HG02981 (cell line): ENCODE results near the gene ATP8B4.
"Not testable (repeated sequence)": the region's sequence is repeated elsewhere in the genome, so short reads cannot be mapped to it uniquely, and the experiment has no call there.

ENCODE experiments used
- ATAC-seq: cut with Tn5 transposase; IDR thresholded peaks from one replicate; pipeline ENCODE4 v1.9.1; 2021; ENCODE audit warnings: mild to moderate bottlenecking, moderate library complexity; ENCODE audit not compliant: unreplicated experiment

Gene ATP8B4

GRCh38 chr15:50138391-50138790, 19.4 kb upstream of the ATP8B4 start:
- no peak for ATAC-seq

DNA sequence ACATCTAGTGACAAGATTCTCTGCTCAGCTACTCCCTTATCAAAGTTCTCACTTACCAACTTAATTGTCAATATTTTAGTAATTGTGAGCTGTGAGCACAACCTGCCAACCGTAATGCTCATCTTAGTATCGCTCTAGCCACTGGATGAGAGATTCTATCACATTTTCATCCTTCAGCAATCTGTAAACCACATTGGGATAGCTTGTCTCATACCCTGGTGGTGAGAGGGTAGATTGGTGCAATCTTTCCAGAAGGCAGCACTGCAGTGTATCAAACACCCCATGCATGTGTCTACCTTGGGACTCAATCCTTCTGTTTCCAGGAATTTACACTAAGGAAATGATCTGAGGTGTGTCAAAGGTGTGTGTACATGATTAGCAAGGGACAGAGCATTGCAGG, 18.9 kb upstream of the ATP8B4 start:
- ATAC-seq = no peak

- ATAC-seq = no peak
Measured at GRCh38 chr15:50137330-50137761, 18.3 kb upstream of the ATP8B4 start.

- peak; percentile 77 for ATAC-seq
Measured at GRCh38 chr15:50135031-50135551, 16.1 kb upstream of the ATP8B4 start.

DNA sequence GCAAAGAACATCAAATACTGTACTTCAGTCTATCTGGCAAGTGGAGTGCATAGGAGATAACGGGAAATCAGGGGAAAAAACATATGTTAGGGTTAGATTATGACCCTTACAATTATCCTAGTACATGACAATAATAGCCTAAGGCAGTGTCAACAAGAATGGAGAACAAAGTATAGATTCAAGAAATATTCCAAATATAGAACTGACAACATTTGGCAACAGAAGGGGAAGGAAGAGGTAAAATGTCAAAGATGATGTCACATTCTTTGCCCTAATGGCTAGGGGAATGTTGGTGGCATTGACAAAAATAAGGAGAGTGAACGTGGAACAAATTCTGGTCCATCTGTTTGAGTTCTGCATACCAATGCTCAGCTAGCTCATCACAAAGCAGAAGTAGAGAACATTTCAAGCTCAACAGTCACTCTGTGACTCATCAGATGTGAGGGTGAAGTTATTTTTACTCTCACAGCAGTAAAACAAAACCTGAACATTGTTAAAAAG, 15.5 kb upstream of the ATP8B4 start:
- ATAC-seq = peak; percentile 70

DNA sequence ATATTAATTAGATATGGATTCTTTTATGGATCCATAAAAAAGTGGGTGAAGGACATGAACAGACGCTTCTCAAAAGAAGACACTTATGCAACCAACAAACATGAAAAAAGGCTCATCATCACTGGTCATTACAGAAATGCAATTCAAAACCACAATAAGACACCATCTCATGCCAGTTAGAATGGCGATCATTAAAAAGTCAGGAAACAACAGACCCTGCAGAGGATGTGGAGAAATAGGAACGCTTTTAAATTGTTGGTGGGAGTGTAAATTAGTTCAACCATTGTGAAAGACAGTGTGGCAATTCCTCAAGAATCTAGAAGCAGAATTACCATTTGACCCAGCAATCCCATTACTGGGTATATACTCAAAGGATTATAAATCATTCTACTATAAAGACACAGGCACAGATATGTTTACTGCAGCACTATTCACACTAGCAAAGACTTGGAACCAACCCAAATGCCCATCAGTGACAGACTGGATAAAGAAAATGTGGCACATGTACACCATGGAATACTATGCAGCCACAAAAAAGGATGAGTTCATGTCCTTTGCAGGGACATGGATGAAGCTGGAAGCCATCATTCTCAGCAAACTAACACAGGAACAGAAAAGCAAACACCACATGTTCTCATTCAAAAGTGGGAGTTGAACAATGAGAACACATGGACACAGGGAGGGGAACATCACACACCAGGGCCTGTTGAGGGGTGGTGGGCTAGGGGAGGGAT, 13.4 kb upstream of the ATP8B4 start:
- ATAC-seq = not testable (repeated sequence)

DNA sequence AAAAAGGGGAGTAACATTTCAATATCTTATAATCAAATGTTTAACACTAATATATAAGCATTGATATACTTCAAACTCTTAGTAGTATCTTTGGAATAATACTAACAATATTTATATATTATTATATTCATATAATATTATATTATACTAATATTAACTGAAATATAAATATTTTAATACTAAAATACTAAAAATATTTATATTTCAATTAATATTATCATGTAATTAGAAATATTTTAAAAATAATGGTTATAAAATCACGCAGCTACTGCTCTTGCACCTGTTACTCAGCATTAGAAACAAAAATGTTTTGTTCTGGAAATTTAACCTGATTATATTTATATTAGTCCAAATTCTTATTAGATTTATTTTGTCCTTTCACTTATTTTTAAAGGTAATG, 12.6 kb upstream of the ATP8B4 start:
- no peak for ATAC-seq

DNA sequence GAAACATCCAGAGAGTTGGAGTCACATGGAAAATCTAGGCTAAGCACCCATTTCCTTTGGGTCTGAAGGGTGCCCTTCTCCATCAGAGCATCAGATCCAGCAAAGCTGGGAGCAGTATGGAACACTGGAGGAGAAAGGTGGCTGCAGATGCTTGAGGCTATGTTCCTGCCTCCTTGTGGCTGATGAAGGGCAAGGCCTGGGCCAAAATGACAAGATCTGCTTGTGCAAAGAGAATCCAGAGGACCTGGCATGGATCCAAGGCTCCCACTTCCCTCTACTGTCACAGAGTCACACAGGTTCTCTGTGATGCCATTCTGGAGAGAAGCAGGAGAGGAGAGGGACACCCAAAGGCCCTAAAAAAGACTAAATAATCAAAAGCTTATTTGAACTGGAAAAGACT, 9.2 kb upstream of the ATP8B4 start:
- ATAC-seq = no peak

- ATAC-seq = no peak
Measured at GRCh38 chr15:50127255-50127777, 8.3 kb upstream of the ATP8B4 start.

GRCh38 chr15:50126072-50126471, 7.0 kb upstream of the ATP8B4 start:
- no peak for ATAC-seq

GRCh38 chr15:50124631-50125030, 5.6 kb upstream of the ATP8B4 start:
- ATAC-seq = no peak

GRCh38 chr15:50123861-50124557, 5.0 kb upstream of the ATP8B4 start:
- ATAC-seq = no peak

GRCh38 chr15:50120729-50121128, 1.7 kb upstream of the ATP8B4 start:
- no peak for ATAC-seq

DNA sequence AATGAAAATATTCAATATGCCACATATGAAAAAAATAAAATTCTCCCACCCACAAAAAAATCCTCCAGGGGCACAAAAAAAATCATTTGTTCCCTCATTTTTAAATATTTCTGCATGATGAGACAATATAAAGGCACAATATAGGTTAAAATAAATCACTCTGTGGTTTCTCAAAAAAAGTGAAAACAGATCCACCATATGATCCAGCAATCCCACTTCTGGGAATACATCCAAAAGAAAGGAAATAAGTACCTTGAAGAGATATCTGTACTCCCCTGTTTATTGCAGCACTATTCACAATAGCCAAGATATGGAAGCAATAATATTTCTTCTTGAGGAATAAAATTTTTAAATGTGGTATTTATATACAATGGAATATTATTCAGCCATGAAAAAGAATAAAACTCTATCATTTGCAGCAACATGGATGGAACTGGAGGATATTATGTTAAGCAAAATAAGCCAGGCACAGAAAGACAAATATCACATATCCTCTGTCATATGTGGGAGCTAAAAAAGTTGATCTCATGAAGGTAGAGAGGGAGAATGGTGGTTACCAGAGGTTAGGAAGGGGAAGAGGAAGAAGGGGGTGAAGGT, 1.5 kb downstream of the ATP8B4 start:
- no peak for ATAC-seq

- peak; percentile 54 for ATAC-seq
Measured at GRCh38 chr15:50116477-50116876, 2.6 kb downstream of the ATP8B4 start.

DNA sequence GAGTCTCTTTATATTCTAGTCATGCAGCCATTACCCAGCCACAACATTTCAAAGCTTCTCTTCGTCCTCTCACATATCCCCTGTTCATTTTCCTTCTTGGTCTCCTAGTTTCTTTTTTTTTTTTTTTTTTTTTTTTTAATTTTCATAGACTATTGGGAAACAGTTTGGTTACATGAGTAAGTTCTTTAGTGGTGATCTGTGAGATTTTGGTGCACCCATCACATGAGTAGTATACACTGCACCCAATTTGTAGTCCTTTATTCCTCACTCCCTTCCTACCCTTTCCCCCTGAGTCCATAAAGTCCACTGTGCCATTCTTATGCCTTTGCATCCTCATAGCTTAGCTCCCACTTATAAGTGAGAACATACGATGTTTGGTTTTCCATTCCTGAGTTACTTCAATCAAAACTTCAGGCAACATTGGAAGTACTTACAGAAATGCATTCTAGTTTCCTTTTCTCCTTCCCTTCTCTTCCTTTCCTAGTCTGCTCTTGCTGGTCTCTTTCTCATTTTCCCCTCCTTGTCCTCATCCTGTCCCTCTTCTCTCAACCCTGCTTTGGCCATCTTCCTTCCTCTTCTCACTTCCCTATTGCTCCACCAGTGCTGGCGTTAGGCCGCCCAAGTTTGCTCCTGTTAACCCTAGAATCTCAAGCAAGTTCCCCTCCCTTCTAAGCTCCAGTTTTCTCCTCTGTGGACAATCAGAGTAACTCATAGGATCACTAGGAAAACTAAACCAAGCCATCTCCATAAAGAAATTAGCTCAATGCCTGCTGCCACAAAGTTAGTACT, 4.8 kb downstream of the ATP8B4 start:
- no peak for ATAC-seq

GRCh38 chr15:50113187-50113505, 5.9 kb downstream of the ATP8B4 start:
- no peak for ATAC-seq

DNA sequence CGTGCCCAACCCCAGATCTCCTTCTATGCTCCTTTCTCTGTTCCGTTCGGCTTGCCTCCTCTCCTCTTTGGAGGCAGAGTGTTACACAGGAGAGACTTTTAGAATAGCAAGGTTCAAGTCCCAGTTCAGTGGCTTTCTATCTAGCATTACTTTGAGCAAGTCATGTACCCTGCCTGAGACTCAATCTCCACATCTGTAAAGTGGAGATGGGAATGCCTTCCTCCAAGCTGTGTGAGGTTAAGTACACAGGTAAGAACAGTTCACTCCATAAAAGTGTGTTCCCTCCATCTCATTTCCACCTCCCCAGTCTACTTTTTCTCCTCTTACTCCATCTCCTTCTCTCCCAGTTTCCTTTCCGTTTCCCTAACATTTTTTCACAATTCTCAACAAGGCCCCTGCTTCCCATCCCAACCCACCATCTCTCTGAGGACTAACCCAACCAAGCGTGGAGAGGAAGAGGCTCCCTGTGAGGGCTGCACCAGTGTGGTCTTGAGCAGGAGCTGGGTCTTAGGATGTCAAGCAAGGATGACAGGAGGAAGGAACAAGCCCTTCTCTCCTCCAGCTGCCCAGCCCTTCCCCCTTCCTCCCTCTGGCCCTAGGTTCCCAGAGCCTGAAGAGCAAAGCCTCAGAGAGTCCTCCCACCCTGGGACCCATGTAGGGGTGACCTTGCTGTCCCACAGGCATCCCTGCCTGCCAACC, 6.4 kb downstream of the ATP8B4 start:
- ATAC-seq = no peak

- ATAC-seq = no peak
Measured at GRCh38 chr15:50110285-50110684, 8.7 kb downstream of the ATP8B4 start.
